Raji (cell line): ENCODE results near the gene LRP1-AS.

Experiments
- POLR2A ChIP-seq: IDR thresholded peaks from 2 replicates; pipeline ENCODE4 v1.6.1; 2011; ENCODE audit warnings: low read depth, low read length, control low read depth; ENCODE audit not compliant: insufficient read depth

Gene LRP1-AS

DNA sequence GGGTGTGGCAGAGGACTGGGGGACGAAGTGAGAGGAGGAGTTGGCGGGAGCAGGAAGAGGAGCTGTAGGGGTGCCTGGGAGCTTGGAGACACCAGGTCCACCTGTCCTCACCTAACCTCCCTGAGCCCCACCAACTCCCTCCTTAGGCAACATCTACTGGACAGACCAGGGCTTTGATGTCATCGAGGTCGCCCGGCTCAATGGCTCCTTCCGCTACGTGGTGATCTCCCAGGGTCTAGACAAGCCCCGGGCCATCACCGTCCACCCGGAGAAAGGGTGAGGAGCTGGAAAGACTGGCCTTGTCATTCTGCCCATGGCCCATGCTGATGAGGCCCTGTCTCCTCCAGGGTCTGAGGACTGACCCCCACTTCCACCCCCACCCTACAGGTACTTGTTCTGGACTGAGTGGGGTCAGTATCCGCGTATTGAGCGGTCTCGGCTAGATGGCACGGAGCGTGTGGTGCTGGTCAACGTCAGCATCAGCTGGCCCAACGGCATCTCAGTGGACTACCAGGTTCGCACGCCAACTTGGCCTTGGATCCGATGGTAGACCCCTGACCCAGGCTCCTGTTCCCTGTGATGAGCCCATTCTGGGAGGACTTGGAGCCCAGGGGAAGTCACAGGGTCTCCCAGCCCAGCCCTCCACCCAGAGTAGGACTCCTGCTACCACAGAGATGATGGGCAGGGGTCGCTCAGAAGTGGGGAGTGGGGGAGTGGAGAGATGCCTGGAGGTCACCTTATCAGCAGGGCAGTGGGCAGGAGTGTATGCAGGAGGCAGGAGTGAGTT, 36.7 kb upstream of the LRP1-AS start:
- TF ChIP-seq POLR2A = no peak

DNA sequence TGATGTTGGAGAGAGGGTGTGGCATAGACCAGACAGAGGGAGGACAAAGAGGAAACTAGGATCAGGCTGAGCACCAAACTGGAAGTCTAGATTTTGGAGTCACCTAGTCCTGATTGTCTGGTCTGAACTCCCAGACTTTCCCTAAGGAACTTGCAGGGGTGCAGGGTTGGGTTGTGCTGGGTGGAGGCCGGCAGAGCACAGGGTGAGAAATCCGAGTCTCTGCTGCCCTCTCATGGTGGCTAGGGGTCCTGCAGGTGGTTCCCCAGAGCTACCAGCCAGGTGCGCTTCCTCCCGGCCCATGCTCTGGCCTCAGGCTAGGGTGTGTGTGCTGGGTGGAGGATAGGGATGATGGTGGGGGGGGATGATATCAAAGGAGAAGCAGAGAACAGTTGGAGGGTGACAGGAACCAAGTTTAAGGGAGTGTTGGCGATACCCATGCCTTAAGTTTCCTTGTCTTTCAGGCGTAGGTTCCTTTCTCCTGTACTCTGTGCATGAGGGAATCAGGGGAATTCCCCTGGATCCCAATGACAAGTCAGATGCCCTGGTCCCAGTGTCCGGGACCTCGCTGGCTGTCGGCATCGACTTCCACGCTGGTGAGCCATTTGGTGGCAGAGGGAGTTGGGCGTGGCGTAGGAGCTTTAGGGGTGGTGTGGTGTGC, 35.6 kb upstream of the LRP1-AS start:
- TF ChIP-seq POLR2A = no peak

DNA sequence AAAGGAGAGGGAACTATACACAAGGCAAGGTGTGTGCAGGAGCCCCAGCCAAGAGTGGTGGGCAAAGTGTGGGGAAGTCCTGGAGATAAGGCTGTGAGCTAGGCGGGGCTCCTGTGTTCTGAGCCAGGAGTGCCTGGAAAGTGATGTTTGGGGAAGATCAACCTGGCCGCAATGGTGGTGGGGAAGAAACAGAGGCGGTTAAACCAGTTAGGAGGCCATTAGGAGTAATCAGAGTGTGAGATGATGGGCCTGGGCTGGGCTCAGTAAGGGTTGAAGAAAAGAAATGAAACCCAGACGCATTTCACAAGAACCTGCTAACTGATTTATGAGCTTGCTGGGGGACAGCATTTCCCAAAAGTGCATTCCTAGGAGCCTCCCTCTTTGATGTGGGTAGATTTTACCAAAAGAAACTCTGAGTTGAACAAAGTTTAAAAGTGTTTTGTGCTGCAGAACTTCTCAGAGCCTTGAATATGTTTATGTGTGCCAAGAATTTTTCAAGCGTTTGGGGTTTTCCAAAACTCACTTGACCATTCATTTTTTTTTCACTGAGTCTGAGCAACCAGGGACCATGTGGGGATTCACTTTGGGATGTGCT, 34.2 kb upstream of the LRP1-AS start:
- no peak for TF ChIP-seq POLR2A

DNA sequence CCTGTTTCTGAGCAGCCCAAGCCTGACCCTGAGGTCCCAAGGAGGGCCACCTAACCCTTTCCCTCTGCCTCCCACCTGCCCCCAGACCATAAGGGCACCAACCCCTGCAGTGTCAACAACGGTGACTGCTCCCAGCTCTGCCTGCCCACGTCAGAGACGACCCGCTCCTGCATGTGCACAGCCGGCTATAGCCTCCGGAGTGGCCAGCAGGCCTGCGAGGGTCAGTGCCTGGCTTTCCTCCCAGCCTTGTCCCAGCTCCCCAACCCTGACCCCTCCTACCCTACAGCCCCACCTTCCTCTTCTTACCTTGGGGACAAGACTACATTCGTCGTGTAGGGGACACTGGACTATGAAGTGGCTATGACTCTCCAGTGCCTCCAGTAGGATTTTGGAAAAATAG, 33.7 kb upstream of the LRP1-AS start:
- TF ChIP-seq POLR2A = no peak

DNA sequence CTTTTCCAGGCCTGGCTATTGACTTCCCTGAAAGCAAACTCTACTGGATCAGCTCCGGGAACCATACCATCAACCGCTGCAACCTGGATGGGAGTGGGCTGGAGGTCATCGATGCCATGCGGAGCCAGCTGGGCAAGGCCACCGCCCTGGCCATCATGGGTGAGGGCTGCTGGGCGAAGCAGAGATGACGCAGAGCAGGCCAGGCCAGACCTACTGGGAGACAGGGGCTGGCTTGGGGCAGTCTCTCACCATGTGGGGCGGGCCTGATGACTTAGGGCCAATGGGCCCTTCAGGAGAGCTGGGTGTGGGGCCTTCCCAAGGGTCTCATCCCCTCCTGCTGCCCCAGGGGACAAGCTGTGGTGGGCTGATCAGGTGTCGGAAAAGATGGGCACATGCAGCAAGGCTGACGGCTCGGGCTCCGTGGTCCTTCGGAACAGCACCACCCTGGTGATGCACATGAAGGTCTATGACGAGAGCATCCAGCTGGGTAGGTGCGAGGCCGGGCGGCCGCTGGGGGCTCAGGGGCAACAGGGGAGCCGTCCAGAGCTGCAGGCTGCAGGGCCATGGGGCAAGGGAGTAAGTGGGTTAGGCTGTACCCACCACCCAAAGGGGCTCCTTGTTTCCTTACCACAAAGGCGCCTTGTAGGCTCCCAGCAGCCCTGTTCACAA, 33.0 kb upstream of the LRP1-AS start:
- TF ChIP-seq POLR2A = no peak

DNA sequence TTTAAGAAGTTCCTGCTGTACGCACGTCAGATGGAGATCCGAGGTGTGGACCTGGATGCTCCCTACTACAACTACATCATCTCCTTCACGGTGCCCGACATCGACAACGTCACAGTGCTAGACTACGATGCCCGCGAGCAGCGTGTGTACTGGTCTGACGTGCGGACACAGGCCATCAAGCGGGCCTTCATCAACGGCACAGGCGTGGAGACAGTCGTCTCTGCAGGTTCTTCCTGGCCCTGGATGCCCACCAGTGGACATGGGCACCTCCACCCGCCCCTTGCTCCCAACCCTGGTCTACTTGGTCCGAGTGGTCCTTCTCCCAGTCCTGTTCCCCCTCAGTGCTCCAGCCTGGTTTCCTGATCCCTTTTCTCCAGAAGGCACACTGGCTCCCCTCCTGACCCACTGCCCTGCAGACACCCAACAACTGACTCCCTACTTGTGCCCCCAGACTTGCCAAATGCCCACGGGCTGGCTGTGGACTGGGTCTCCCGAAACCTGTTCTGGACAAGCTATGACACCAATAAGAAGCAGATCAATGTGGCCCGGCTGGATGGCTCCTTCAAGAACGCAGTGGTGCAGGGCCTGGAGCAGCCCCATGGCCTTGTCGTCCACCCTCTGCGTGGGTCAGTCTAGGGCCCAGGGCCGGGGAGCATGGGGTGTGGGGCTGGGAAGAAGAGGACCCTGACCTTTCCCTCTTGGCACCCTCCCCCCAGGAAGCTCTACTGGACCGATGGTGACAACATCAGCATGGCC, 32.1 kb upstream of the LRP1-AS start:
- no peak for TF ChIP-seq POLR2A

DNA sequence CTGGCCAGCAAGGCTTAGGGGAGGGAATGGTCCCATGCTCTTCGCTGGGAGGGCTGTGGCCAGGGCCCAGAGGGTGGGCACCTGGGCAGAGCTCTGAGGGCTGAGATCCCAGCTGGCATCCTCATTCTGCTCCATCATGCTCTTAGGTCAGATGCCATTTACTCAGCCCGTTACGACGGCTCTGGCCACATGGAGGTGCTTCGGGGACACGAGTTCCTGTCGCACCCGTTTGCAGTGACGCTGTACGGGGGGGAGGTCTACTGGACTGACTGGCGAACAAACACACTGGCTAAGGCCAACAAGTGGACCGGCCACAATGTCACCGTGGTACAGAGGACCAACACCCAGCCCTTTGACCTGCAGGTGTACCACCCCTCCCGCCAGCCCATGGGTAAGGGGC, 30.8 kb upstream of the LRP1-AS start:
- TF ChIP-seq POLR2A = no peak

DNA sequence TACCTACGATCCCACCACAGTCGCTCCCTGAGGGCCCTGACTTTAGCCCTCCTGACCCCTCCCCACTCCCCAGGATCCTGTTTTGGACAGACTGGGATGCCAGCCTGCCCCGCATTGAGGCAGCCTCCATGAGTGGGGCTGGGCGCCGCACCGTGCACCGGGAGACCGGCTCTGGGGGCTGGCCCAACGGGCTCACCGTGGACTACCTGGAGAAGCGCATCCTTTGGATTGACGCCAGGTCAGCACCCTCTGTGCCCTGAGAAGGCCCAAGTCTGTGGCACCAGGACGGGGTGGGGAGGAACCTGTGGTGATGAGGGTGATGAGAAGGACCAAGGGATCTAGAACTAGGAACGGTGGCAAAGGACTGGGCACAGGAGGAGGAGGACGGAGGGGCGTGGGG, 29.9 kb upstream of the LRP1-AS start:
- no peak for TF ChIP-seq POLR2A

DNA sequence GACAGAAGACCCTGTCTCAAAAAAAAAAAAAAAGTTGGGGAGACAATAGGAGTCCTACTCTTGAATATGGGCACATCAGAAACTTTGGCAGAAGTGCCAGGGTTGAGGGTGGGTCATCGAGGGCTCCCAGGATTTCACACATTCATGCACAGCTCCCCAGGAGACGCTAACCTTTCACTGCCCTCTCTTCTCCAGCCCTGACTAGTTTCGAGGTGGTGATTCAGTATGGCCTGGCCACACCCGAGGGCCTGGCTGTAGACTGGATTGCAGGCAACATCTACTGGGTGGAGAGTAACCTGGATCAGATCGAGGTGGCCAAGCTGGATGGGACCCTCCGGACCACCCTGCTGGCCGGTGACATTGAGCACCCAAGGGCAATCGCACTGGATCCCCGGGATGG, 29.4 kb upstream of the LRP1-AS start:
- TF ChIP-seq POLR2A = no peak

DNA sequence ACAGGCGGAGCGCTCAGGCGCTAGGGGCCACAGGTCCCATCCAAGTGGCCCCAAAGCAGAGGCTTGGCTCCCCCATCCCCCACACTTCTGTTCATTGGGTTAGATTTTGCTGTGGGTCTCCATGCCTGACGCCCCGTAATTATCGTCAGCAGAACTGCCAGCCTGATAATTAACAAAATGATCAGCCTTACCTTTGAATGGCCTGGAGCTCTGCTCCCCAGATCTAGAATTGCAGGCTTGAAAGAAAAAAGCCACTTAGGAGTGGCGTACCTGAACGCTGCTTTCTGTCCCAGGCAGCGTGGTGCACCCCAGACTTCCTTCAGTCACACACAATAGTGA, 28.7 kb upstream of the LRP1-AS start:
- TF ChIP-seq POLR2A = no peak

DNA sequence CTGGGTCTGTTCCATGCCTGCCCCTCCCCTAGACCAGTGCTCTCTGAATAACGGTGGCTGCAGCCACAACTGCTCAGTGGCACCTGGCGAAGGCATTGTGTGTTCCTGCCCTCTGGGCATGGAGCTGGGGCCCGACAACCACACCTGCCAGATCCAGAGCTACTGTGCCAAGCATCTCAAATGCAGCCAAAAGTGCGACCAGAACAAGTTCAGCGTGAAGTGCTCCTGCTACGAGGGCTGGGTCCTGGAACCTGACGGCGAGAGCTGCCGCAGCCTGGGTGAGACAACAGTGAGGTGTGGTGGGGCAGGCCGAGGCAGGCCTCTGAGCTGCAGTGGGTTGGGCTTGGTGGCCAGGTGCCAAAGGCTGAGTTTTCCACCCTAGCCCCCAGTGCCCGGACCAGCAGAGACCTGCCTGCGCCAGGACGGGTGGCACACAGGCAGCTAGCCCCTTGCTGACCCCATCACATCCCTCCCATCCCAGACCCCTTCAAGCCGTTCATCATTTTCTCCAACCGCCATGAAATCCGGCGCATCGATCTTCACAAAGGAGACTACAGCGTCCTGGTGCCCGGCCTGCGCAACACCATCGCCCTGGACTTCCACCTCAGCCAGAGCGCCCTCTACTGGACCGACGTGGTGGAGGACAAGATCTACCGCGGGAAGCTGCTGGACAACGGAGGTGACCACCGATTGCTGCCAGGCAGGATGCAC, 28.2 kb upstream of the LRP1-AS start:
- no peak for TF ChIP-seq POLR2A

DNA sequence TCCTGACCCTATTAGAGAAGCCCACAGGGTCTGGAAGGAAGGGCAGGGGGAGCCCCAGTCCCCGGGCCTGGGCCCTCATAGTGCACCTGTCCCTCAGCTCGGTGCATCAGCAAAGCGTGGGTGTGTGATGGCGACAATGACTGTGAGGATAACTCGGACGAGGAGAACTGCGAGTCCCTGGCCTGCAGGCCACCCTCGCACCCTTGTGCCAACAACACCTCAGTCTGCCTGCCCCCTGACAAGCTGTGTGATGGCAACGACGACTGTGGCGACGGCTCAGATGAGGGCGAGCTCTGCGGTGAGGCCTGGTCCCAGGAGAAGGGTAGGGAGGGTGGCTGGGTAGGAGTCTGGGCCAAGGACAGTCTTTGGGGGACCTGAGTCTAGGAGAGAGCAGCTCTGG, 26.3 kb upstream of the LRP1-AS start:
- no peak for TF ChIP-seq POLR2A

DNA sequence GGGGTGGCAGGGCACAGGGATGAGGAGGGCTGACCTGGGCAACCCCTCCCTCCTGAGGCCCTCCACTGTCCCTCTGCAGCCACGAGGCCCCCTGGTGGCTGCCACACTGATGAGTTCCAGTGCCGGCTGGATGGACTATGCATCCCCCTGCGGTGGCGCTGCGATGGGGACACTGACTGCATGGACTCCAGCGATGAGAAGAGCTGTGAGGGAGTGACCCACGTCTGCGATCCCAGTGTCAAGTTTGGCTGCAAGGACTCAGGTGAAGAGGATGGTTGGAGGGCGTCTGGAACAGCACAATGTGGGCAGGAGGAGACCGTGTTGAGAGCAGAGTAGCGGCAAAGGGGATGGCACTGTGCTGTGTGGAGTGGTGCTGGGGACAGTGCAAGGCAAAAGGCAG, 25.7 kb upstream of the LRP1-AS start:
- TF ChIP-seq POLR2A = no peak

DNA sequence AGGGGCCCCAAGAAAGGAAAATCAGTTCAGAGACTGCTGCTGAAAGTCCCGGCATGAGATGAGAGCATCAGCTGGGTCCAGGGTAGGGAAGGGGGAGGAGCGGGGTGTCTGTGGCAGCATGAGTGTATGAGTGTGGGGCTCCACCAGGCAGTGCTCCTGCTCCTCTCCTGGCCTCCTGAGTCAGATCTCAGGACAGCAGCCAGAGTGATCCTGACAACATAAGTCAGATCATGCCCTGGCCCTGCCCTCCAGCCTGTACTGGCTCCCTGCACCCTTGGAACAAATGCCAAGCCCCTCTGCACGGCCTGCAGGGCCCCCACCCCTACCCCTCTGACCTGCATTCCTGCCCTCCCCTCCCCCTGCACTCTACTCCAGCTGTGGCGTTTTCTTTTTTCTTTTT, 24.2 kb upstream of the LRP1-AS start:
- TF ChIP-seq POLR2A = no peak

DNA sequence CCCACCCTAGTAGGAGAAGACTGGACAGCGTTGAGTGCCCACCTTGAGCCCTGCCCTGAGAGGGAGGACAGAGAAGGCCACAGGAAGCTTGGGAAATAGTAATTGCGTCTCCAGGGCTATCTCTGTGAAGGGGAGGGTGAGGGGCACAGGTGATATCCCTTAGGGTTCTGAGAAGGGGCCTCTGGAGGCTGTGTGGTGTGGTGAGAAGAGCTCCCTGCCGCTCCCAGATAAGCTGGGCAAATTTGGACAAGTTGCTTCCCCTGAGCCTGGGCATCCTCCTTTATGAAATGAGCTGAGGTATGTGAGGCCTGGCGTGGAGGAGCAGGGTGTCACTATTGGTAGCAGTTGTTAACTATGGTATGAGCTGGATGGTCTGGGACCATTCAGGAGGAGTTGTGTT, 23.5 kb upstream of the LRP1-AS start:
- no peak for TF ChIP-seq POLR2A
